Measurements from ENCODE around the gene GZMM. TPM values are rescaled to one million over a fixed set of nuclear protein-coding genes. Genes with fewer than 3 reads are reported as not detected.
A peak's percentile ranks its signal among the peaks of the same experiment; 100 is the strongest.

GZMM gene
- total RNA-seq, 5 donors from 2014 or later (not counting 1 experiment from before 2014, with no cell fraction given), result 66.2 to 91.0 (median 78.6) TPM

- Histone ChIP-seq H3K4me1 (ENCODE audit: control insufficient read depth in 1 of 2, extremely low read depth in 1 of 2, insufficient read depth in 2 of 2, low read length in 2 of 2) (peaks cover 10 to 33% of the 10 kb centered on the region in 2 experiments), H3K36me3 (ENCODE audit: control insufficient read depth in 2 of 2, extremely low read depth in 1 of 2, insufficient read depth in 1 of 2, low read length in 1 of 2) (peaks cover 0 to 1% of the 10 kb centered on the region in 2 donors), H3K27ac (ENCODE audit: low read length) (no peak overlapping the region), H3K27me3 (replicated peaks in 1 of 2; ENCODE audit: control insufficient read depth in 2 of 2, extremely low read depth in 1 of 2, insufficient read depth in 2 of 2, low read length in 1 of 2) (peaks cover 2 to 4% of the 10 kb centered on the region in 2 experiments), H3K4me3 (ENCODE audit: control insufficient read depth in 1 of 2, extremely low read depth in 1 of 2, low read length in 1 of 2) (no peak overlapping the region), H3K9me3 (no peaks in the 10 kb centered on the region)
- Mint-ChIP-seq H3K27ac (no peak overlapping the region), H3K4me1 (peaks cover 23 to 34% (median 27%) of the 10 kb centered on the region in 3 donors), H3K4me3 (no peak overlapping the region), H3K36me3 (no peaks in the 10 kb centered on the region), H3K9me3 (no peaks in the 10 kb centered on the region), H3K27me3 (peaks cover under 1 to 1% of the 10 kb centered on the region in 2 donors)
- ATAC-seq (replicated peaks in 1 of 4), result no peak
- DNase-seq, result no peak
- CTCF ChIA-PET, result interaction anchor here in 1 of 2 donors (1.1 kb wide), 1 partner anchor 9 kb away, joined by 3 read pairs; no protein-coding TSS in a partner anchor
- WGBS (ENCODE audit: insufficient coverage), result 94% methylated on average over 9 of the region's 14 CpGs
- POLR2A ChIA-PET, result no interaction called here
Measured at GRCh38 chr19:504616-505015, 39.2 kb upstream of the GZMM start.

GRCh38 chr19:506404-507285 lies 37.2 kb upstream of the GZMM start:
- ChIA-PET CTCF (interaction anchor here (0.6 to 1.4 kb wide), 11 partner anchors 9 to 240 kb away, joined by 3 to 10 read pairs (median 3); partner anchors contain the start of genes CDC34 (in 2 of the 2) and MADCAM1 (in 1 of the 2)), POLR2A (interaction anchor here in 1 of 2 donors (0.5 kb wide), 1 partner anchor 25 kb away, joined by 6 read pairs; no protein-coding TSS in a partner anchor)
- Histone ChIP-seq H3K4me3 (ENCODE audit: control insufficient read depth in 1 of 2, extremely low read depth in 1 of 2, low read length in 1 of 2) (peak overlapping the region; percentile 79 to 86), H3K36me3 (ENCODE audit: control insufficient read depth in 2 of 2, extremely low read depth in 1 of 2, insufficient read depth in 1 of 2, low read length in 1 of 2) (peaks cover 0 to 4% of the 10 kb centered on the region in 2 donors), H3K9me3 (no peaks in the 10 kb centered on the region), H3K27me3 (replicated peaks in 1 of 2; ENCODE audit: control insufficient read depth in 2 of 2, extremely low read depth in 1 of 2, insufficient read depth in 2 of 2, low read length in 1 of 2) (no peaks in the 10 kb centered on the region), H3K27ac (ENCODE audit: low read length) (peak overlapping the region; percentile 93), H3K4me1 (ENCODE audit: control insufficient read depth in 1 of 2, extremely low read depth in 1 of 2, insufficient read depth in 2 of 2, low read length in 2 of 2) (peaks cover 13 to 52% of the 10 kb centered on the region in 2 experiments)
- ATAC-seq (replicated peaks in 1 of 4) (peak; percentile 62 to 65 (median 63)), DNase-seq (peak; percentile 82 to 98 (median 91))
- WGBS (ENCODE audit: insufficient coverage), result 1% methylated on average over 44 of the region's 48 CpGs
- Mint-ChIP-seq H3K27ac (peak overlapping the region; percentile 99 to 100), H3K36me3 (no peaks in the 10 kb centered on the region), H3K4me1 (peaks cover 36 to 51% (median 41%) of the 10 kb centered on the region in 3 donors), H3K4me3 (peak overlapping the region; percentile 92 to 97 (median 96)), H3K9me3 (no peaks in the 10 kb centered on the region), H3K27me3 (no peaks in the 10 kb centered on the region)

- Mint-ChIP-seq H3K27me3 (no peaks in the 10 kb centered on the region), H3K4me3 (peak within 1 kb of the TSS; percentile 92 to 97 (median 96)), H3K4me1 (peaks cover 43 to 59% (median 46%) of the 10 kb centered on the region in 3 donors), H3K9me3 (no peaks in the 10 kb centered on the region), H3K27ac (peak within 1 kb of the TSS; percentile 99 to 100), H3K36me3 (no peaks in the 10 kb centered on the region)
- H3K36me3 ChIP-seq (ENCODE audit: control insufficient read depth in 2 of 2, extremely low read depth in 1 of 2, insufficient read depth in 1 of 2, low read length in 1 of 2), result peaks cover 0 to 4% of the 10 kb centered on the region in 2 donors
- peak within 1 kb of the TSS; percentile 93 for H3K27ac ChIP-seq (ENCODE audit: low read length)
- ChIA-PET POLR2A (interaction anchor here in 1 of 2 donors (0.5 kb wide), 1 partner anchor 24 kb away, joined by 6 read pairs; no protein-coding TSS in a partner anchor), CTCF (interaction anchor here (0.6 to 1.4 kb wide), 9 partner anchors 8 to 25 kb away, joined by 3 to 10 read pairs (median 3); partner anchors contain the start of genes CDC34 (in 2 of the 2) and MADCAM1 (in 1 of the 2))
- DNase-seq (peak; percentile 34 to 92 (median 83)), ATAC-seq (replicated peaks in 1 of 4) (peak; percentile 57 to 66 (median 63))
- peaks cover 13 to 61% of the 10 kb centered on the region in 2 experiments for H3K4me1 ChIP-seq (ENCODE audit: control insufficient read depth in 1 of 2, extremely low read depth in 1 of 2, insufficient read depth in 2 of 2, low read length in 2 of 2)
- no peaks in the 10 kb centered on the region for H3K9me3 ChIP-seq
- no peaks in the 10 kb centered on the region for H3K27me3 ChIP-seq (replicated peaks in 1 of 2; ENCODE audit: control insufficient read depth in 2 of 2, extremely low read depth in 1 of 2, insufficient read depth in 2 of 2, low read length in 1 of 2)
- WGBS (ENCODE audit: insufficient coverage), result under 1% methylated on average over 81 of the region's 81 CpGs
- peak within 1 kb of the TSS; percentile 79 to 86 for H3K4me3 ChIP-seq (ENCODE audit: control insufficient read depth in 1 of 2, extremely low read depth in 1 of 2, low read length in 1 of 2)
Measured at GRCh38 chr19:507286-508203, 36.3 kb upstream of the GZMM start, which contains the start of gene TPGS1. Gene TPGS1 (plus strand): TSS chr19:507497. CDS start chr19:507507, 10 bp downstream.

GRCh38 chr19:508204-509150 lies 35.4 kb upstream of the GZMM start:
- H3K27ac ChIP-seq (ENCODE audit: low read length), result peak overlapping the region; percentile 93
- POLR2A ChIA-PET, result no interaction called here
- H3K4me3 ChIP-seq (ENCODE audit: control insufficient read depth in 1 of 2, extremely low read depth in 1 of 2, low read length in 1 of 2), result peak overlapping the region; percentile 79 to 86
- H3K9me3 Mint-ChIP-seq, result no peaks in the 10 kb centered on the region
- H3K27me3 ChIP-seq (replicated peaks in 1 of 2; ENCODE audit: control insufficient read depth in 2 of 2, extremely low read depth in 1 of 2, insufficient read depth in 2 of 2, low read length in 1 of 2), result no peaks in the 10 kb centered on the region
- peak overlapping the region; percentile 92 to 97 (median 96) for H3K4me3 Mint-ChIP-seq
- H3K4me1 Mint-ChIP-seq, result peaks cover 43 to 63% (median 46%) of the 10 kb centered on the region in 3 donors
- no peaks in the 10 kb centered on the region for H3K27me3 Mint-ChIP-seq
- H3K27ac Mint-ChIP-seq, result peak overlapping the region; percentile 89 to 99
- H3K9me3 ChIP-seq, result no peaks in the 10 kb centered on the region
- ATAC-seq (replicated peaks in 1 of 4), result no peak
- H3K36me3 Mint-ChIP-seq, result no peaks in the 10 kb centered on the region
- WGBS (ENCODE audit: insufficient coverage), result 63% methylated on average over 20 of the region's 32 CpGs
- no peak for DNase-seq
- H3K4me1 ChIP-seq (ENCODE audit: control insufficient read depth in 1 of 2, extremely low read depth in 1 of 2, insufficient read depth in 2 of 2, low read length in 2 of 2), result peaks cover 15 to 70% of the 10 kb centered on the region in 2 experiments
- CTCF ChIA-PET, result interaction anchor here in 1 of 2 donors (0.6 kb wide), 1 partner anchor 22 kb away, joined by 3 read pairs; no protein-coding TSS in a partner anchor
- peaks cover 0 to 4% of the 10 kb centered on the region in 2 donors for H3K36me3 ChIP-seq (ENCODE audit: control insufficient read depth in 2 of 2, extremely low read depth in 1 of 2, insufficient read depth in 1 of 2, low read length in 1 of 2)

- Histone ChIP-seq H3K36me3 (ENCODE audit: control insufficient read depth in 2 of 2, extremely low read depth in 1 of 2, insufficient read depth in 1 of 2, low read length in 1 of 2) (peaks cover 0 to 13% of the 10 kb centered on the region in 2 donors), H3K4me3 (ENCODE audit: control insufficient read depth in 1 of 2, extremely low read depth in 1 of 2, low read length in 1 of 2) (peak overlapping the region; percentile 36 to 48), H3K4me1 (ENCODE audit: control insufficient read depth in 1 of 2, extremely low read depth in 1 of 2, insufficient read depth in 2 of 2, low read length in 2 of 2) (peaks cover 15 to 77% of the 10 kb centered on the region in 2 experiments), H3K27me3 (replicated peaks in 1 of 2; ENCODE audit: control insufficient read depth in 2 of 2, extremely low read depth in 1 of 2, insufficient read depth in 2 of 2, low read length in 1 of 2) (no peaks in the 10 kb centered on the region), H3K9me3 (no peaks in the 10 kb centered on the region), H3K27ac (ENCODE audit: low read length) (peak overlapping the region; percentile 98)
- Mint-ChIP-seq H3K36me3 (peaks cover 5% of the 10 kb centered on the region), H3K27ac (peak overlapping the region; percentile 97 to 99), H3K4me3 (peak overlapping the region; percentile 78 to 96 (median 82)), H3K4me1 (peaks cover 46 to 62% (median 53%) of the 10 kb centered on the region in 3 donors), H3K27me3 (no peaks in the 10 kb centered on the region), H3K9me3 (no peaks in the 10 kb centered on the region)
- CTCF ChIA-PET, result interaction anchor here (0.6 to 2.4 kb wide), 6 partner anchors 12 to 73 kb away, joined by 3 to 36 read pairs (median 4); partner anchors contain the start of genes BSG (in 1 of the 2) and CDC34 (in 1 of the 2)
- DNase-seq (peak; percentile 86 to 97 (median 91)), ATAC-seq (replicated peaks in 1 of 4) (peak; percentile 34 to 56 (median 44))
- POLR2A ChIA-PET, result interaction anchor here in 1 of 2 donors (0.6 to 0.9 kb wide), 2 partner anchors 22 to 758 kb away, joined by 3 to 7 read pairs; partner anchors contain the start of gene CIRBP
- WGBS (ENCODE audit: insufficient coverage), result 0% methylated on average over 15 of the region's 21 CpGs
Measured at GRCh38 chr19:510606-511100, 33.2 kb upstream of the GZMM start.

Measured in T-cell (primary cell).